ENCODE measurements around the gene RHBDD2. TPM values are rescaled to one million over a fixed set of nuclear protein-coding genes. Genes with fewer than 3 reads are reported as not detected.

Gene RHBDD2
- 12.2 and 12.7 TPM in 2 replicates for total RNA-seq

GRCh38 chr7:75878769-75879611 lies at the start of gene RHBDD2:
Gene RHBDD2 (plus strand): TSS chr7:75879034. CDS start chr7:75879083, 49 bp downstream.

DNA sequence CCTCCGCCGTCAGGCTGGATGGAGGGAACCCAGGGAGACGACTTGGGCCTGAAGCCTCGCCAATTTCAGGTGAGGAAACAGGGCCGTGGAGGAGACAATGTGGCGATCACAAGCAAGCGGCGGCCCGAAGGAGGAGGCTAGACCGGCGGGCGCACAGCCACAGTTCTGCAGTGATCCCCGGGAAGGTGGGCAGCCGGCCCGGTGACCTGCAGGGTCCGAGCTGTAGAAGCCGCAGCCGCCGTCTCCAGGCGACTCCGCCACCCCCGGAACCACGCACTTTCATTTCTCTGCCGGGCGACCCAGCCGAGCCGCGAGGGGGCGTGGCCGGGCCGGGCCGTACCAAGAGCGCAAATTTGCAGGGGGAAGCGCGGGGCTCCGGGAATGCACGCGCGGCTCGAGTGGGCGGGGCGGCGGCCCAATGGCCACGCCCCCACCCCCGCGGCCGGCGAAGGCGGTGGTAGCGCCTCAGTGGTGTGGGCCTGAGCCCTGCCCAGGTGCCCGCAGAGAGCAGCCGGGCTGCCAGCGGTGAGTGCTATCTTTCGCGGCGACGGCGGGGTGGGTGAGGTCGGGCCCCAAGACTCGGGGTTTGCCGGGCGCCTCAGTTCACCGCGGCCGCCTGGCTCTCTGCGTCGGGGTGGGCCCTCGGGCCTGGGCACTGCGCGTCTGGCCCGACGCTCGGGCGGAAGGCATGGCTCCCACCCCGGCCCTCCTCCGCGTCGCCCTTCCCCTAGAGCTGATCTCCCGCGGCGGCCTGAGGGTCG lies 36.0 kb downstream of the RHBDD2 start, which contains the start of gene POR:
POR (plus strand) TSS at position 501 of the 761 bp plus-strand sequence. CDS start 38,847 bp downstream, outside the sequence.

Other genes starting within 250 kb of the RHBDD2 start
- gene HIP1, start 140.1 kb upstream of the RHBDD2 start, total RNA-seq, result 20.9 and 27.7 TPM in 2 replicates
- gene CCL26, start 106.8 kb upstream of the RHBDD2 start, total RNA-seq, result 1.7 and 2.4 TPM in 2 replicates
- gene CCL24, start 65.2 kb upstream of the RHBDD2 start, total RNA-seq, result not detected in 2 replicates
- 105 and 159 TPM in 2 replicates for gene POR, start 36.1 kb downstream of the RHBDD2 start, total RNA-seq
- 25.5 and 27.4 TPM in 2 replicates for gene TMEM120A, start 115.6 kb downstream of the RHBDD2 start, total RNA-seq
- gene STYXL1, start 169.0 kb downstream of the RHBDD2 start, total RNA-seq, result 38.6 and 39.7 TPM in 2 replicates
- 33.8 and 42.7 TPM in 2 replicates for gene MDH2, start 169.1 kb downstream of the RHBDD2 start, total RNA-seq